Spleen (tissue), 11 donors: Measurements from ENCODE around the gene ANKS3. TPM values are rescaled to one million over a fixed set of nuclear protein-coding genes. Genes with fewer than 3 reads are reported as not detected.
A peak's percentile ranks its signal among the peaks of the same experiment; 100 is the strongest.

ENCODE experiments used
- DNase-seq: peaks from one replicate; pipeline ENCODE4 v3.0.0-alpha.2; 2020
- H3K27ac ChIP-seq, 8 donors: fragments of 200-600 bp; sonication (generic) in 7 of 8; 1 replicate in 4 of 8; 2 replicates in 4 of 8; pipeline versions ENCODE4 v1.5.0 to v1.8.0; 2016 to 2021; ENCODE audit warnings: inconsistent platforms in 4 of 8, mild to moderate bottlenecking in 4 of 8, moderate library complexity in 1 of 8
- H3K27me3 ChIP-seq, 7 donors: fragments of 200-600 bp; sonication (generic) in 6 of 7; replicated peaks in 1 of 7; 1 replicate in 4 of 7; 2 replicates in 3 of 7; pipeline versions ENCODE4 v1.5.0 to v1.8.0; 2016 to 2021; ENCODE audit warnings: inconsistent platforms in 3 of 7, mild to moderate bottlenecking in 1 of 7
- H3K36me3 ChIP-seq, 6 donors: fragments of 200-600 bp; sonication (generic) in 5 of 6; 1 replicate in 4 of 6; 2 replicates in 2 of 6; pipeline versions ENCODE4 v1.5.0 to v1.8.0; 2016 to 2021; ENCODE audit warnings: inconsistent platforms in 2 of 6
- H3K4me1 ChIP-seq, 6 donors: fragments of 200-600 bp; sonication (generic) in 5 of 6; 1 replicate in 3 of 6; 2 replicates in 3 of 6; pipeline versions ENCODE4 v1.5.0 to v1.8.0; 2016 to 2021; ENCODE audit warnings: inconsistent platforms in 3 of 6
- H3K4me3 ChIP-seq, 8 donors: fragments of 200-600 bp; sonication (generic) in 7 of 8; 1 replicate in 4 of 8; 2 replicates in 4 of 8; pipeline versions ENCODE4 v1.5.0 to v1.8.0; 2016 to 2021; ENCODE audit warnings: inconsistent platforms in 4 of 8, mild to moderate bottlenecking in 4 of 8, moderate library complexity in 2 of 8
- H3K9me3 ChIP-seq, 8 donors: fragments of 200-600 bp; sonication (generic) in 7 of 8; 1 replicate in 4 of 8; 2 replicates in 4 of 8; pipeline versions ENCODE4 v1.5.0 to v1.8.0; 2016 to 2021; ENCODE audit warnings: inconsistent platforms in 4 of 8
- CTCF ChIP-seq, 11 experiments: fragments of 200-600 bp in 7 of 11; fragments of 450-650 bp in 4 of 11; sonication (generic) in 4 of 11; IDR thresholded peaks in 8 of 11; conservative IDR thresholded peaks in 3 of 11; 1 replicate in 7 of 11; 2 replicates in 4 of 11; pipeline versions ENCODE4 v1.4.0 to v1.8.0; 2016 to 2021; ENCODE audit warnings: antibody characterized with exemption in 11 of 11, inconsistent platforms in 4 of 11, mild to moderate bottlenecking in 1 of 11
- POLR2A ChIP-seq, 3 donors: fragments of 450-650 bp; IDR thresholded peaks; one replicate each; pipeline ENCODE4 v1.5.1; 2017; ENCODE audit warnings: antibody characterized with exemption in 3 of 3, mild to moderate bottlenecking in 1 of 3
- POLR2AphosphoS5 ChIP-seq, 3 donors: sonication (generic); formaldehyde crosslinking; IDR thresholded peaks; one replicate each; pipeline ENCODE4 v1.5.1; 2017; ENCODE audit warnings: antibody characterized with exemption in 3 of 3
- WGBS, 5 donors: extraction: QIAGEN DNeasy Blood & Tissue Kit in 3 of 5; methylation state at CpG; one replicate each; pipeline versions ENCODE4 v1.1.5 to v1.1.7; 2013 to 2018; 5-methylcytosine and 5-hydroxymethylcytosine counted together
- intact Hi-C: fragments of 100-400 bp; cut with DNase I; formaldehyde crosslinking; loops from one replicate; pipeline ENCODE4 v1.15.0; 2023; ENCODE audit warnings: low total_unique reads
- polyA plus RNA-seq, 3 donors: library from polyadenylated mRNA; stranded (reverse); fragments of 200-250 nt; gene quantifications; one replicate each; pipeline ENCODE4 v1.2.1, GENCODE V29; 2013
- total RNA-seq, 7 donors: library from RNA; depleted of rRNA in 3 of 7; stranded (reverse); fragments of >200 nt in 3 of 7; fragmentation: NEBNext Ultra II Directional in 4 of 7; extraction: Animal tissue kit (Norgen Biotek cat#: 25700) in 4 of 7; gene quantifications; one replicate each; pipeline versions ENCODE4 v1.1.0 to v1.2.1, GENCODE V29; 2016 to 2021
- donor health status: healthy with polysubstance abuse.
- donor health status: DM: no; HTN: no; CAD: no; lungs with moderate emphysema.
- donor health status: DM: no; HTN: no; CAD: no.
- donor health status: Bipolar disorder and iron deficiency.
- donor health status: healthy.
- donor health status: DM: no; HTN: no; CAD: no.
- donor health status: DM: yes; HTN: yes; CAD: no.

The ANKS3 gene
- total and polyA plus RNA-seq, 10 donors, result 12.5 to 29.5 (median 22.9) TPM

- intact Hi-C loops, result loop anchor here (5.0 kb wide), 1 partner anchor 64 kb away; no protein-coding TSS in a partner anchor
- Histone ChIP-seq H3K27me3 (no peaks in the 10 kb centered on the region), H3K27ac (peak overlapping the region in 6 of 8 donors; percentile 85 to 92 (median 88)), H3K9me3 (no peaks in the 10 kb centered on the region), H3K4me3 (no peak overlapping the region), H3K36me3 (peaks cover 0 to 100% (median 53%) of the 10 kb centered on the region in 6 donors), H3K4me1 (peaks cover 11 to 82% (median 57%) of the 10 kb centered on the region in 6 donors)
- 84 to 89% (median 88%) methylated on average over 29 to 39 of the region's 39 CpGs for WGBS, 5 donors
- TF ChIP-seq POLR2AphosphoS5 (IDR thresholded peaks at IDR 0.05) (peak in 1 of 3 donors; percentile 14), POLR2A (IDR thresholded peaks at IDR 0.05) (no peak), CTCF (IDR thresholded peaks at IDR 0.05 in 8 of 11, conservative IDR thresholded peaks at IDR 0.05 in 3 of 11) (no peak)
- no peak for DNase-seq
Observed at GRCh38 chr16:4681471-4682083, 52.5 kb downstream of the ANKS3 start.

- H3K4me3 ChIP-seq, result peak overlapping the region in 6 of 8 donors; percentile 16 to 59 (median 28)
- H3K27ac ChIP-seq, result peak overlapping the region; percentile 51 to 92 (median 88)
- H3K4me1 ChIP-seq, result peaks cover 15 to 89% (median 64%) of the 10 kb centered on the region in 6 donors
- 83 to 89% (median 85%) methylated on average over 18 to 26 of the region's 26 CpGs for WGBS, 5 donors
- no peaks in the 10 kb centered on the region for H3K9me3 ChIP-seq
- no peaks in the 10 kb centered on the region for H3K27me3 ChIP-seq
- H3K36me3 ChIP-seq, result peaks cover 0 to 100% (median 46%) of the 10 kb centered on the region in 6 donors
- peak; percentile 77 for DNase-seq
- no peak for TF ChIP-seq CTCF (IDR thresholded peaks at IDR 0.05 in 8 of 11, conservative IDR thresholded peaks at IDR 0.05 in 3 of 11)
- TF ChIP-seq POLR2AphosphoS5 (IDR thresholded peaks at IDR 0.05), result no peak
- no peak for TF ChIP-seq POLR2A (IDR thresholded peaks at IDR 0.05)
- intact Hi-C loops, result loop anchor here (5.0 kb wide), 1 partner anchor 64 kb away; no protein-coding TSS in a partner anchor
Observed at GRCh38 chr16:4680673-4681470, 53.2 kb downstream of the ANKS3 start.

GRCh38 chr16:4679850-4680636 is 54.0 kb downstream of the ANKS3 start:
- no peaks in the 10 kb centered on the region for H3K9me3 ChIP-seq
- DNase-seq, result peak; percentile 95
- no peaks in the 10 kb centered on the region for H3K27me3 ChIP-seq
- H3K4me1 ChIP-seq, result peaks cover 17 to 97% (median 71%) of the 10 kb centered on the region in 6 donors
- TF ChIP-seq POLR2AphosphoS5 (IDR thresholded peaks at IDR 0.05) (peak; percentile 78 to 89 (median 80)), POLR2A (IDR thresholded peaks at IDR 0.05) (no peak)
- WGBS, 5 donors, result 30 to 70% (median 55%) methylated on average over 44 to 47 of the region's 47 CpGs
- peaks cover 0 to 100% (median 38%) of the 10 kb centered on the region in 6 donors for H3K36me3 ChIP-seq
- intact Hi-C loops, result loop anchor here (5.0 kb wide), 2 partner anchors 53 to 63 kb away; no protein-coding TSS in a partner anchor
- H3K27ac ChIP-seq, result peak overlapping the region; percentile 51 to 92 (median 88)
- H3K4me3 ChIP-seq, result peak overlapping the region in 7 of 8 donors; percentile 16 to 59 (median 27)
